WTC11 (cell line): Measurements from ENCODE around the gene ELOVL2. TPM values are rescaled to one million over a fixed set of nuclear protein-coding genes. Genes with fewer than 3 reads are reported as not detected.

Experiments
- ATAC-seq: fragments of 200-7000 bp; cut with Tn5 transposase; 2 replicates; pipeline ENCODE4 v1.10.0; 2021; ENCODE audit warnings: mild to moderate bottlenecking, moderate library complexity
- CTCF ChIA-PET: fragments of 300-600 bp; sonication (Branson Sonifier 250); formaldehyde crosslinking; loops from one replicate; lab custom pipeline; 2021; ENCODE audit warnings: antibody characterized with exemption; lab: Charles Lee
- POLR2A ChIA-PET: fragments of 350-600 bp; sonication (Branson Sonifier 250); formaldehyde crosslinking; loops from one replicate; lab custom pipeline; 2021; ENCODE audit warnings: antibody characterized with exemption; lab: Charles Lee
- DNase-seq: peaks from one replicate; pipeline ENCODE4 v3.0.0; 2021; ENCODE audit warnings: low spot score
- H3K27ac Mint-ChIP-seq: 2 replicates; pipeline ENCODE4 v1.8.0; 2021; ENCODE audit warnings: mixed read lengths
- H3K27me3 Mint-ChIP-seq: 2 replicates; pipeline ENCODE4 v1.8.0; 2021; ENCODE audit warnings: low read depth, mild to moderate bottlenecking, moderate library complexity, mixed read lengths
- H3K36me3 Mint-ChIP-seq: 2 replicates; pipeline ENCODE4 v1.8.0; 2021; ENCODE audit warnings: mixed read lengths
- H3K4me1 Mint-ChIP-seq: 2 replicates; pipeline ENCODE4 v1.8.0; 2022; ENCODE audit warnings: mixed read lengths
- H3K4me3 Mint-ChIP-seq: 2 replicates; pipeline ENCODE4 v1.8.0; 2021; ENCODE audit warnings: mild to moderate bottlenecking, moderate library complexity, mixed read lengths
- H3K9me3 Mint-ChIP-seq: 2 replicates; pipeline ENCODE4 v1.8.0; 2021; ENCODE audit warnings: mixed read lengths
- GABPB1 ChIP-seq: sonication (generic); formaldehyde crosslinking; IDR thresholded peaks from 2 replicates; pipeline ENCODE4 v1.8.1; 2023; ENCODE audit warnings: mild to moderate bottlenecking, missing genetic modification reagents
- NR3C1 ChIP-seq: sonication (generic); formaldehyde crosslinking; conservative IDR thresholded peaks from 2 replicates; pipeline ENCODE4 v1.8.1; 2023; ENCODE audit warnings: low read depth, mild to moderate bottlenecking, missing genetic modification reagents
- SMAD3 ChIP-seq: sonication (generic); formaldehyde crosslinking; IDR thresholded peaks from 2 replicates; pipeline ENCODE4 v1.8.0; 2022; ENCODE audit warnings: missing genetic modification reagents, mild to moderate bottlenecking, borderline replicate concordance
- SMAD4 ChIP-seq: sonication (generic); formaldehyde crosslinking; IDR thresholded peaks from 2 replicates; pipeline ENCODE4 v1.8.0; 2022; ENCODE audit warnings: mild to moderate bottlenecking, missing genetic modification reagents
- TEAD4 ChIP-seq: sonication (generic); formaldehyde crosslinking; IDR thresholded peaks from 2 replicates; pipeline ENCODE4 v1.8.0; 2022; ENCODE audit warnings: mild to moderate bottlenecking, missing genetic modification reagents
- ZNF423 ChIP-seq: fragments of 250-450 bp; sonication (Bioruptor Pico); IDR thresholded peaks from 2 replicates; pipeline ENCODE4 v2.1.2; 2022; ENCODE audit warnings: mild to moderate bottlenecking, moderate library complexity
- total RNA-seq: library from RNA; stranded (reverse); gene quantifications from 3 replicates; pipeline ENCODE4 v1.2.3, GENCODE V29; 2021
- TF ChIP-seq, protein P1 (sequence below): fragments of 250-450 bp; sonication (Bioruptor Pico); IDR thresholded peaks from 2 replicates; pipeline ENCODE4 v1.9.0; 2021; ENCODE audit warnings: mild to moderate bottlenecking
- TF ChIP-seq, protein P2 (sequence below): sonication (generic); formaldehyde crosslinking; IDR thresholded peaks from 2 replicates; pipeline ENCODE4 v1.8.0; 2022; ENCODE audit warnings: missing genetic modification reagents
- TF ChIP-seq, protein P3 (sequence below): sonication (generic); formaldehyde crosslinking; IDR thresholded peaks from 2 replicates; pipeline ENCODE4 v1.8.0; 2022; ENCODE audit warnings: mild to moderate bottlenecking, missing genetic modification reagents
- TF ChIP-seq, protein P4 (sequence below): sonication (generic); formaldehyde crosslinking; IDR thresholded peaks from 2 replicates; pipeline ENCODE4 v1.8.1; 2023; ENCODE audit warnings: mild to moderate bottlenecking, missing genetic modification reagents, moderate library complexity
- TF ChIP-seq, protein P5 (sequence below): sonication (generic); formaldehyde crosslinking; IDR thresholded peaks from 2 replicates; pipeline ENCODE4 v1.8.1; 2022; ENCODE audit warnings: missing genetic modification reagents, borderline replicate concordance
- TF ChIP-seq, protein P6 (sequence below): sonication (generic); formaldehyde crosslinking; IDR thresholded peaks from 2 replicates; pipeline ENCODE4 v1.8.0; 2022; ENCODE audit warnings: mild to moderate bottlenecking, missing genetic modification reagents

The ELOVL2 gene
- total RNA-seq, 1 experiment from 2014 or later: 2.0 TPM

DNA sequence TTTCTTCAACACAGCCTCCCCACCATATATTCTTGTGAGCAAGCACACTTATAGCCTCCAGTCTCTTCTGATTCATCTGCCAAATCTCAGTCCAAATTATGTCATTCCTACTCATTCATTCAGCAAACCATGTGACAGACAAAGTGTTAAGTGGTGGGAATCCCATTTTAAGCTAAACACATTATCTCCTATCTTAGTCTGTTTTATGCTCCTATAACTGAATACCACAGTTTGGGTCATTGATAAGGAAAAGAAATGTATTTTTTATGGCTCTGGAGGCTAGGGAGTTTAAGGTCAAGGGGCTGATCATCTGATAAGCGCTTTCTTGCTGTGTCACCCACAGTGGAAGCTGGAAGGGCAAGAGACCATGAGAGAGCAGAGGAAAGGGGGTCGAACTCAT lies 25.7 kb upstream of the ELOVL2 start:
- no peak for TF ChIP-seq ZNF423
- TF ChIP-seq, protein P1, sequence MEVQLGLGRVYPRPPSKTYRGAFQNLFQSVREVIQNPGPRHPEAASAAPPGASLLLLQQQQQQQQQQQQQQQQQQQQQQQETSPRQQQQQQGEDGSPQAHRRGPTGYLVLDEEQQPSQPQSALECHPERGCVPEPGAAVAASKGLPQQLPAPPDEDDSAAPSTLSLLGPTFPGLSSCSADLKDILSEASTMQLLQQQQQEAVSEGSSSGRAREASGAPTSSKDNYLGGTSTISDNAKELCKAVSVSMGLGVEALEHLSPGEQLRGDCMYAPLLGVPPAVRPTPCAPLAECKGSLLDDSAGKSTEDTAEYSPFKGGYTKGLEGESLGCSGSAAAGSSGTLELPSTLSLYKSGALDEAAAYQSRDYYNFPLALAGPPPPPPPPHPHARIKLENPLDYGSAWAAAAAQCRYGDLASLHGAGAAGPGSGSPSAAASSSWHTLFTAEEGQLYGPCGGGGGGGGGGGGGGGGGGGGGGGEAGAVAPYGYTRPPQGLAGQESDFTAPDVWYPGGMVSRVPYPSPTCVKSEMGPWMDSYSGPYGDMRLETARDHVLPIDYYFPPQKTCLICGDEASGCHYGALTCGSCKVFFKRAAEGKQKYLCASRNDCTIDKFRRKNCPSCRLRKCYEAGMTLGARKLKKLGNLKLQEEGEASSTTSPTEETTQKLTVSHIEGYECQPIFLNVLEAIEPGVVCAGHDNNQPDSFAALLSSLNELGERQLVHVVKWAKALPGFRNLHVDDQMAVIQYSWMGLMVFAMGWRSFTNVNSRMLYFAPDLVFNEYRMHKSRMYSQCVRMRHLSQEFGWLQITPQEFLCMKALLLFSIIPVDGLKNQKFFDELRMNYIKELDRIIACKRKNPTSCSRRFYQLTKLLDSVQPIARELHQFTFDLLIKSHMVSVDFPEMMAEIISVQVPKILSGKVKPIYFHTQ: no peak
- TF ChIP-seq, protein P2, sequence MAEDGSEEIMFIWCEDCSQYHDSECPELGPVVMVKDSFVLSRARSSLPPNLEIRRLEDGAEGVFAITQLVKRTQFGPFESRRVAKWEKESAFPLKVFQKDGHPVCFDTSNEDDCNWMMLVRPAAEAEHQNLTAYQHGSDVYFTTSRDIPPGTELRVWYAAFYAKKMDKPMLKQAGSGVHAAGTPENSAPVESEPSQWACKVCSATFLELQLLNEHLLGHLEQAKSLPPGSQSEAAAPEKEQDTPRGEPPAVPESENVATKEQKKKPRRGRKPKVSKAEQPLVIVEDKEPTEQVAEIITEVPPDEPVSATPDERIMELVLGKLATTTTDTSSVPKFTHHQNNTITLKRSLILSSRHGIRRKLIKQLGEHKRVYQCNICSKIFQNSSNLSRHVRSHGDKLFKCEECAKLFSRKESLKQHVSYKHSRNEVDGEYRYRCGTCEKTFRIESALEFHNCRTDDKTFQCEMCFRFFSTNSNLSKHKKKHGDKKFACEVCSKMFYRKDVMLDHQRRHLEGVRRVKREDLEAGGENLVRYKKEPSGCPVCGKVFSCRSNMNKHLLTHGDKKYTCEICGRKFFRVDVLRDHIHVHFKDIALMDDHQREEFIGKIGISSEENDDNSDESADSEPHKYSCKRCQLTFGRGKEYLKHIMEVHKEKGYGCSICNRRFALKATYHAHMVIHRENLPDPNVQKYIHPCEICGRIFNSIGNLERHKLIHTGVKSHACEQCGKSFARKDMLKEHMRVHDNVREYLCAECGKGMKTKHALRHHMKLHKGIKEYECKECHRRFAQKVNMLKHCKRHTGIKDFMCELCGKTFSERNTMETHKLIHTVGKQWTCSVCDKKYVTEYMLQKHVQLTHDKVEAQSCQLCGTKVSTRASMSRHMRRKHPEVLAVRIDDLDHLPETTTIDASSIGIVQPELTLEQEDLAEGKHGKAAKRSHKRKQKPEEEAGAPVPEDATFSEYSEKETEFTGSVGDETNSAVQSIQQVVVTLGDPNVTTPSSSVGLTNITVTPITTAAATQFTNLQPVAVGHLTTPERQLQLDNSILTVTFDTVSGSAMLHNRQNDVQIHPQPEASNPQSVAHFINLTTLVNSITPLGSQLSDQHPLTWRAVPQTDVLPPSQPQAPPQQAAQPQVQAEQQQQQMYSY (CRISPR knock-in tag): no peak
- TF ChIP-seq, protein P3, sequence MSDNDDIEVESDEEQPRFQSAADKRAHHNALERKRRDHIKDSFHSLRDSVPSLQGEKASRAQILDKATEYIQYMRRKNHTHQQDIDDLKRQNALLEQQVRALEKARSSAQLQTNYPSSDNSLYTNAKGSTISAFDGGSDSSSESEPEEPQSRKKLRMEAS (CRISPR knock-in tag): no peak
- TF ChIP-seq, protein P4, sequence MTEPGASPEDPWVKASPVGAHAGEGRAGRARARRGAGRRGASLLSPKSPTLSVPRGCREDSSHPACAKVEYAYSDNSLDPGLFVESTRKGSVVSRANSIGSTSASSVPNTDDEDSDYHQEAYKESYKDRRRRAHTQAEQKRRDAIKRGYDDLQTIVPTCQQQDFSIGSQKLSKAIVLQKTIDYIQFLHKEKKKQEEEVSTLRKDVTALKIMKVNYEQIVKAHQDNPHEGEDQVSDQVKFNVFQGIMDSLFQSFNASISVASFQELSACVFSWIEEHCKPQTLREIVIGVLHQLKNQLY (CRISPR knock-in tag): no peak
- TF ChIP-seq, protein P5, sequence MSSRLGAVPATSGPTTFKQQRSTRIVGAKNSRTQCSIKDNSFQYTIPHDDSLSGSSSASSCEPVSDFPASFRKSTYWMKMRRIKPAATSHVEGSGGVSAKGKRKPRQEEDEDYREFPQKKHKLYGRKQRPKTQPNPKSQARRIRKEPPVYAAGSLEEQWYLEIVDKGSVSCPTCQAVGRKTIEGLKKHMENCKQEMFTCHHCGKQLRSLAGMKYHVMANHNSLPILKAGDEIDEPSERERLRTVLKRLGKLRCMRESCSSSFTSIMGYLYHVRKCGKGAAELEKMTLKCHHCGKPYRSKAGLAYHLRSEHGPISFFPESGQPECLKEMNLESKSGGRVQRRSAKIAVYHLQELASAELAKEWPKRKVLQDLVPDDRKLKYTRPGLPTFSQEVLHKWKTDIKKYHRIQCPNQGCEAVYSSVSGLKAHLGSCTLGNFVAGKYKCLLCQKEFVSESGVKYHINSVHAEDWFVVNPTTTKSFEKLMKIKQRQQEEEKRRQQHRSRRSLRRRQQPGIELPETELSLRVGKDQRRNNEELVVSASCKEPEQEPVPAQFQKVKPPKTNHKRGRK (CRISPR knock-in tag): no peak
- TF ChIP-seq, protein P6, sequence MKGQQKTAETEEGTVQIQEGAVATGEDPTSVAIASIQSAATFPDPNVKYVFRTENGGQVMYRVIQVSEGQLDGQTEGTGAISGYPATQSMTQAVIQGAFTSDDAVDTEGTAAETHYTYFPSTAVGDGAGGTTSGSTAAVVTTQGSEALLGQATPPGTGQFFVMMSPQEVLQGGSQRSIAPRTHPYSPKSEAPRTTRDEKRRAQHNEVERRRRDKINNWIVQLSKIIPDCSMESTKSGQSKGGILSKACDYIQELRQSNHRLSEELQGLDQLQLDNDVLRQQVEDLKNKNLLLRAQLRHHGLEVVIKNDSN (CRISPR knock-in tag): no peak
- no peak for TF ChIP-seq SMAD4 (CRISPR knock-in tag)
- TF ChIP-seq TEAD4 (CRISPR knock-in tag): no peak
- no peak for TF ChIP-seq SMAD3 (CRISPR knock-in tag)
- no peak for TF ChIP-seq NR3C1 (CRISPR knock-in tag)
- CTCF ChIA-PET: interaction anchor here (0.6 to 3.6 kb wide), 10 partner anchors 26 to 604 kb away, joined by 3 to 82 read pairs (median 4); partner anchors contain the start of gene SYCP2L
- DNase-seq (no peak), ATAC-seq (no peak)
- Mint-ChIP-seq H3K27ac (no peak overlapping the region), H3K36me3 (no peaks in the 10 kb centered on the region), H3K27me3 (no peaks in the 10 kb centered on the region), H3K4me1 (peaks cover 4% of the 10 kb centered on the region), H3K4me3 (no peak overlapping the region), H3K9me3 (no peaks in the 10 kb centered on the region)
- POLR2A ChIA-PET: no interaction called here

DNA sequence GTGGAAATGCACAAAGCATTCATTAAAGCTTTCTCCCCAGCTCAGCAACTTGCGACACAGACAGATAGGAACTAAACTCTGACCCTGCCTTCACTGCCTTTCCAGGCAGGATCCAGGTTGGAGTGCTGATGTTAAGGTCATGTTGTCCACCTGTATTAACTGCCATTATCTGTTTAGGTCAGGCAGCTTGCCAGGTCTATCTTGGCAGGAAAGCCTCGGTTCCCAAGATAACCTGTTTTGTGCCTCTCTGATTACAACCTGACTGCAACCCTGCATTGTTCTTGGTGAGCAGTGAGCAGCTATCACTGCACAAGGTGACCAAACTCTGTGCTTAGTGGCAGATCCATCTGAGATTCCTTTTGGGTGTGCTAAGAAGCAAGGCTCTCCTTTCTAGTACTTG lies 23.2 kb upstream of the ELOVL2 start:
- no peaks in the 10 kb centered on the region for H3K27me3 Mint-ChIP-seq
- ATAC-seq (no peak), DNase-seq (no peak)
- no peak overlapping the region for H3K27ac Mint-ChIP-seq
- no peaks in the 10 kb centered on the region for H3K36me3 Mint-ChIP-seq
- ChIA-PET POLR2A (no interaction called here), CTCF (interaction anchor here (1.2 to 5.2 kb wide), 4 partner anchors 10 to 116 kb away, joined by 4 to 34 read pairs (median 4); partner anchors contain the start of gene ELOVL2)
- no peak overlapping the region for H3K4me3 Mint-ChIP-seq
- peaks cover 4% of the 10 kb centered on the region for H3K4me1 Mint-ChIP-seq
- H3K9me3 Mint-ChIP-seq: no peaks in the 10 kb centered on the region
- TF ChIP-seq GABPB1 (CRISPR knock-in tag) (peak; percentile 16; the same call in 1 of the 2 replicates), ZNF423 (no peak)
